Heart right ventricle (tissue), 16 donors: ENCODE data around the gene PSMA7. TPM values are rescaled to one million over a fixed set of nuclear protein-coding genes. Genes with fewer than 3 reads are reported as not detected.

Experiments used
- ATAC-seq, 8 donors: fragments of 200-7000 bp; cut with Tn5 transposase; one replicate each; pipeline ENCODE4 v1.9.1; 2020; ENCODE audit warnings: mild to moderate bottlenecking in 8 of 8, moderate library complexity in 8 of 8, moderate number of reproducible peaks in 1 of 8
- DNase-seq, 2 donors: peaks; one replicate each; pipeline ENCODE4 v3.0.0-alpha.2; 2020
- H3K27ac ChIP-seq, 10 donors: fragments of 200-600 bp; sonication (generic) in 2 of 10; one replicate each; pipeline versions ENCODE4 v1.5.0 to v1.8.0; 2020 to 2022; ENCODE audit warnings: mild to moderate bottlenecking in 3 of 10
- H3K27me3 ChIP-seq, 7 donors: fragments of 200-600 bp; one replicate each; pipeline ENCODE4 v1.8.0; 2021 to 2022; ENCODE audit warnings: mild to moderate bottlenecking in 2 of 7
- H3K36me3 ChIP-seq, 9 donors: fragments of 200-600 bp; sonication (generic) in 1 of 9; one replicate each; pipeline versions ENCODE4 v1.5.0 to v1.8.0; 2020 to 2022; ENCODE audit warnings: mild to moderate bottlenecking in 2 of 9
- H3K4me1 ChIP-seq, 9 donors: fragments of 200-600 bp; sonication (generic) in 1 of 9; one replicate each; pipeline versions ENCODE4 v1.5.0 to v1.8.0; 2020 to 2022; ENCODE audit warnings: mild to moderate bottlenecking in 4 of 9
- H3K4me3 ChIP-seq, 10 donors: fragments of 200-600 bp; sonication (generic) in 2 of 10; one replicate each; pipeline versions ENCODE4 v1.5.0 to v1.8.0; 2020 to 2022; ENCODE audit warnings: mild to moderate bottlenecking in 7 of 10, moderate library complexity in 2 of 10
- H3K9me3 ChIP-seq, 11 donors: fragments of 200-600 bp in 10 of 11; sonication (generic) in 2 of 11; one replicate each; pipeline versions ENCODE4 v1.5.0 to v1.8.0; 2013 to 2022; ENCODE audit warnings: mild to moderate bottlenecking in 2 of 11, control low read depth in 1 of 11, moderate library complexity in 1 of 11
- CTCF ChIP-seq, 9 donors: fragments of 200-600 bp; sonication (generic) in 2 of 9; IDR thresholded peaks; one replicate each; pipeline versions ENCODE4 v1.5.0 to v1.8.0; 2021 to 2022; ENCODE audit warnings: antibody characterized with exemption in 9 of 9, mild to moderate bottlenecking in 5 of 9, moderate library complexity in 1 of 9
- WGBS, 2 donors: extraction: QIAGEN DNeasy Blood & Tissue Kit; methylation state at CpG; one replicate each; pipeline ENCODE4 v1.1.7; 2013; ENCODE audit warnings: inconsistent platforms in 1 of 2; 5-methylcytosine and 5-hydroxymethylcytosine counted together
- intact Hi-C, 10 donors: fragments of 100-400 bp; cut with DNase I; formaldehyde crosslinking; loops; one replicate each; pipeline versions ENCODE4 v1.11.1 to v1.14.2; 2022
- polyA plus RNA-seq, 2 donors: library from polyadenylated mRNA; stranded (reverse); fragments of 200-250 nt; gene quantifications; one replicate each; pipeline ENCODE4 v1.2.3, GENCODE V29; 2013
- total RNA-seq, 10 donors: library from RNA; stranded (reverse); fragmentation: NEBNext Ultra II Directional in 3 of 10; extraction: Animal tissue kit (Norgen Biotek cat#: 25700) in 3 of 10; gene quantifications; one replicate each; pipeline versions ENCODE4 v1.2.1 to v1.2.4, GENCODE V29; 2021 to 2023
- donor health status: Arrhythmogenic right ventricular cardiomyopathy.
- donor health status: ischemic (EF 13 %, LVEDD 7.1; RV severe dilation, severe dysfunction).
- donor health status: healthy with polysubstance abuse.
- donor health status: DM: no; HTN: yes; CAD: no.
- donor health status: DM: no; HTN: no; CAD: no.
- donor health status: ischemic (EF 25% LVEDD 6.9; RV normal size, moderate dysfunction).
- donor health status: ischemic (EF 25% LVEDD 5.7; RV mildly dilated, moderate dysfunction).
- donor health status: healthy.
- donor health status: DM: yes; HTN: yes; CAD: no.
- donor health status: Ischemic cardiomyopathy.
- donor health status: ischemic (EF 35%, LVEDD 5.7; RV mildly dilated, moderate dysfunction).
- donor health status: nonischemic (EF 11% LVEDD 7.7; RV severe dilation, severe dysfunction).
- donor health status: DM: yes; HTN: yes; CAD: no.
- donor health status: PGD.
- donor health status: ischemic (EF 29% LVEDD 5.4; RV normal size, mild dysfunction).
- donor health status: nonischemic (EF 23%, LVEDD 6.1; RV moderate dilation, normal function).

The PSMA7 gene
- total and polyA plus RNA-seq, 12 donors: 143 to 567 (median 200) TPM

GRCh38 chr20:62175711-62176110, 32.5 kb upstream of the PSMA7 start:
- peaks cover 0 to 14% (median 0%) of the 10 kb centered on the region in 9 donors for H3K4me1 ChIP-seq
- H3K36me3 ChIP-seq: peaks cover 0 to 79% (median 0%) of the 10 kb centered on the region in 9 donors
- intact Hi-C loops: no loop called here
- 94 to 98% methylated on average over 10 of the region's 10 CpGs for WGBS, 2 donors
- no peak overlapping the region for H3K4me3 ChIP-seq
- no peaks in the 10 kb centered on the region for H3K27me3 ChIP-seq
- no peak overlapping the region for H3K27ac ChIP-seq
- DNase-seq (no peak), ATAC-seq (no peak)
- H3K9me3 ChIP-seq: no peaks in the 10 kb centered on the region
- no peak for TF ChIP-seq CTCF (IDR thresholded peaks at IDR 0.05)

GRCh38 chr20:62174870-62175624, 31.9 kb upstream of the PSMA7 start:
- H3K27ac ChIP-seq: no peak overlapping the region
- no peak for TF ChIP-seq CTCF (IDR thresholded peaks at IDR 0.05)
- DNase-seq (peak in 1 of 2 donors; percentile 4), ATAC-seq (no peak)
- no peaks in the 10 kb centered on the region for H3K9me3 ChIP-seq
- no peaks in the 10 kb centered on the region for H3K27me3 ChIP-seq
- H3K4me3 ChIP-seq: no peak overlapping the region
- WGBS, 2 donors: 96 to 97% methylated on average over 26 of the region's 26 CpGs
- intact Hi-C loops: no loop called here
- H3K4me1 ChIP-seq: peaks cover 0 to 16% (median 0%) of the 10 kb centered on the region in 9 donors
- peaks cover 0 to 76% (median 0%) of the 10 kb centered on the region in 9 donors for H3K36me3 ChIP-seq

- peaks cover 0 to 16% (median 0%) of the 10 kb centered on the region in 9 donors for H3K4me1 ChIP-seq
- ATAC-seq: no peak
- intact Hi-C loops: no loop called here
- no peak overlapping the region for H3K4me3 ChIP-seq
- H3K27ac ChIP-seq: no peak overlapping the region
- TF ChIP-seq CTCF (IDR thresholded peaks at IDR 0.05): no peak
- peaks cover 0 to 76% (median 0%) of the 10 kb centered on the region in 9 donors for H3K36me3 ChIP-seq
- no peak for DNase-seq
- H3K27me3 ChIP-seq: no peaks in the 10 kb centered on the region
- H3K9me3 ChIP-seq: no peaks in the 10 kb centered on the region
- WGBS, 2 donors: 96% methylated on average over 28 of the region's 28 CpGs
Observed at GRCh38 chr20:62174021-62174804, 31.0 kb upstream of the PSMA7 start.

GRCh38 chr20:62172666-62173065, 29.5 kb upstream of the PSMA7 start:
- Histone ChIP-seq H3K9me3 (no peaks in the 10 kb centered on the region), H3K36me3 (peaks cover 0 to 83% (median 0%) of the 10 kb centered on the region in 9 donors), H3K27ac (no peak overlapping the region), H3K4me1 (peaks cover 0 to 16% (median 0%) of the 10 kb centered on the region in 9 donors), H3K27me3 (no peaks in the 10 kb centered on the region), H3K4me3 (no peak overlapping the region)
- intact Hi-C loops: no loop called here
- no peak for TF ChIP-seq CTCF (IDR thresholded peaks at IDR 0.05)
- 93 to 98% methylated on average over 18 of the region's 18 CpGs for WGBS, 2 donors
- ATAC-seq: no peak
- DNase-seq: peak in 1 of 2 donors; percentile 2
